ENCODE measurements around the gene CADM1. TPM values are rescaled to one million over a fixed set of nuclear protein-coding genes. Genes with fewer than 3 reads are reported as not detected.

CADM1 gene
- total RNA-seq, 1 experiment from 2014 or later: 0.79 TPM

DNA sequence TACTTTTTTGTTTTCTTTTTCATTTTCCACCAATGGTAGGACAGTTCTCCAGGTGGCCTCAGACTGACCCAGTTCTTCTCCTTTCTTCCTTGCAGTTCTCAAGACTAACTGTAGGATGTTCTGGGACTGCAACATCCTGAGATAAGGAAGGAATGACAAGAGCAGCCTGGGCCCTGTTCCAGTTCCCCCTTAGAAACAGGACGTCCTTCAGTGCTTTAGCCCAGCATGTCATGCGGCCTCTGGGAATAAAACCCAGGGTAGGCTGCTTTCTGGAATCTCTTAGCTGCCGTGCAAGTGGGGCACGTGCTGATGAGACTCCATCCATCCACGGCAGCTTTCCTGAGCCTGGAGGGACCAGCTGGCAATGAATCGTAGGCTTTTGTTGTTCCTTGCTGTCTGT is 24.0 kb upstream of the CADM1 start:
- Histone ChIP-seq H4K20me1 (ENCODE audit: insufficient read depth) (no peaks in the 10 kb centered on the region), H3K27me3 (ENCODE audit: insufficient read depth, low read length) (no peaks in the 10 kb centered on the region), H3K36me3 (ENCODE audit: control insufficient read depth in 1 of 2, insufficient read depth in 2 of 2, low read length in 2 of 2) (no peaks in the 10 kb centered on the region), H2AFZ (ENCODE audit: low read depth, low read length, poor library complexity, severe bottlenecking) (no peak overlapping the region), H3K9ac (ENCODE audit: low read length) (no peak overlapping the region), H3K9me2 (ENCODE audit: insufficient read depth) (no peaks in the 10 kb centered on the region), H3K4me1 (ENCODE audit: control insufficient read depth in 1 of 2, insufficient read depth in 2 of 2, low read length in 2 of 2) (no peaks in the 10 kb centered on the region), H3K9me3 (ENCODE audit: control insufficient read depth in 1 of 2, insufficient read depth in 1 of 2, low read depth in 1 of 2, low read length in 2 of 2) (peaks cover 0 to 6% of the 10 kb centered on the region in 2 experiments; a peak in 2 of 4 replicates), H3K4me2 (ENCODE audit: low read length) (no peak overlapping the region), H3K79me2 (ENCODE audit: insufficient read depth, low read length) (no peaks in the 10 kb centered on the region), H3K4me3 (replicated peaks in 1 of 2; ENCODE audit: low read depth in 1 of 2, low read length in 2 of 2) (no peak overlapping the region), H3K27ac (ENCODE audit: low read depth, low read length) (no peak overlapping the region)
- BruUV-seq (replicated peaks): no TSS peak
- ChIA-PET CTCF (no interaction called here), POLR2A (no interaction called here), RAD21 (ENCODE audit: low non-redundant PET in 1 of 2, low total read pairs in 2 of 2, uncharacterized antibody in 2 of 2, unreplicated experiment in 2 of 2) (no interaction called here)
- DNase-seq (ENCODE audit: low read depth, low spot score) (no peak), ATAC-seq (no peak)
- no peak for TF ChIP-seq POLR2A (IDR thresholded peaks at IDR 0.05; ENCODE audit: borderline replicate concordance, extremely low read depth, insufficient read depth, insufficient read length)
- TF ChIP-seq TCF7L2 (IDR thresholded peaks at IDR 0.05; ENCODE audit: borderline replicate concordance, extremely low read depth, insufficient read depth, insufficient read length): no peak
- TF ChIP-seq SRF (IDR thresholded peaks at IDR 0.05; ENCODE audit: low read depth): no peak
- no peak for TF ChIP-seq YY1 (IDR thresholded peaks at IDR 0.05; ENCODE audit: extremely low read depth, insufficient replicate concordance, low read depth, low read length)
- TF ChIP-seq, protein P1, sequence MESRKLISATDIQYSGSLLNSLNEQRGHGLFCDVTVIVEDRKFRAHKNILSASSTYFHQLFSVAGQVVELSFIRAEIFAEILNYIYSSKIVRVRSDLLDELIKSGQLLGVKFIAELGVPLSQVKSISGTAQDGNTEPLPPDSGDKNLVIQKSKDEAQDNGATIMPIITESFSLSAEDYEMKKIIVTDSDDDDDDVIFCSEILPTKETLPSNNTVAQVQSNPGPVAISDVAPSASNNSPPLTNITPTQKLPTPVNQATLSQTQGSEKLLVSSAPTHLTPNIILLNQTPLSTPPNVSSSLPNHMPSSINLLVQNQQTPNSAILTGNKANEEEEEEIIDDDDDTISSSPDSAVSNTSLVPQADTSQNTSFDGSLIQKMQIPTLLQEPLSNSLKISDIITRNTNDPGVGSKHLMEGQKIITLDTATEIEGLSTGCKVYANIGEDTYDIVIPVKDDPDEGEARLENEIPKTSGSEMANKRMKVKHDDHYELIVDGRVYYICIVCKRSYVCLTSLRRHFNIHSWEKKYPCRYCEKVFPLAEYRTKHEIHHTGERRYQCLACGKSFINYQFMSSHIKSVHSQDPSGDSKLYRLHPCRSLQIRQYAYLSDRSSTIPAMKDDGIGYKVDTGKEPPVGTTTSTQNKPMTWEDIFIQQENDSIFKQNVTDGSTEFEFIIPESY (IDR thresholded peaks at IDR 0.05; ENCODE audit: extremely low read depth, insufficient replicate concordance, low read length): no peak
- TF ChIP-seq RAD21 (IDR thresholded peaks at IDR 0.05; ENCODE audit: low read depth): no peak
- TF ChIP-seq, protein P2, sequence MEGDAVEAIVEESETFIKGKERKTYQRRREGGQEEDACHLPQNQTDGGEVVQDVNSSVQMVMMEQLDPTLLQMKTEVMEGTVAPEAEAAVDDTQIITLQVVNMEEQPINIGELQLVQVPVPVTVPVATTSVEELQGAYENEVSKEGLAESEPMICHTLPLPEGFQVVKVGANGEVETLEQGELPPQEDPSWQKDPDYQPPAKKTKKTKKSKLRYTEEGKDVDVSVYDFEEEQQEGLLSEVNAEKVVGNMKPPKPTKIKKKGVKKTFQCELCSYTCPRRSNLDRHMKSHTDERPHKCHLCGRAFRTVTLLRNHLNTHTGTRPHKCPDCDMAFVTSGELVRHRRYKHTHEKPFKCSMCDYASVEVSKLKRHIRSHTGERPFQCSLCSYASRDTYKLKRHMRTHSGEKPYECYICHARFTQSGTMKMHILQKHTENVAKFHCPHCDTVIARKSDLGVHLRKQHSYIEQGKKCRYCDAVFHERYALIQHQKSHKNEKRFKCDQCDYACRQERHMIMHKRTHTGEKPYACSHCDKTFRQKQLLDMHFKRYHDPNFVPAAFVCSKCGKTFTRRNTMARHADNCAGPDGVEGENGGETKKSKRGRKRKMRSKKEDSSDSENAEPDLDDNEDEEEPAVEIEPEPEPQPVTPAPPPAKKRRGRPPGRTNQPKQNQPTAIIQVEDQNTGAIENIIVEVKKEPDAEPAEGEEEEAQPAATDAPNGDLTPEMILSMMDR (IDR thresholded peaks at IDR 0.05 in 2 of 3, conservative IDR thresholded peaks at IDR 0.05 in 1 of 3; ENCODE audit: borderline replicate concordance in 1 of 3, insufficient read depth in 1 of 3, low read depth in 2 of 3, low read length in 2 of 3): no peak
- TF ChIP-seq, protein P3, sequence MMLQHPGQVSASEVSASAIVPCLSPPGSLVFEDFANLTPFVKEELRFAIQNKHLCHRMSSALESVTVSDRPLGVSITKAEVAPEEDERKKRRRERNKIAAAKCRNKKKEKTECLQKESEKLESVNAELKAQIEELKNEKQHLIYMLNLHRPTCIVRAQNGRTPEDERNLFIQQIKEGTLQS (IDR thresholded peaks at IDR 0.05): no peak
- no peak for TF ChIP-seq EZH2 (IDR thresholded peaks at IDR 0.05)
- no peak for TF ChIP-seq FOSL1 (IDR thresholded peaks at IDR 0.05; ENCODE audit: low read depth)
- no peak for TF ChIP-seq EGR1 (IDR thresholded peaks at IDR 0.05; ENCODE audit: low read depth)
- TF ChIP-seq ZNF274 (IDR thresholded peaks at IDR 0.05; ENCODE audit: low read depth, low read length): no peak
- intact Hi-C loops (cut with micrococcal nuclease): no loop called here

Data from HCT116 (cell line).